Measurements from ENCODE around the gene CARD19. TPM values are rescaled to one million over a fixed set of nuclear protein-coding genes. Genes with fewer than 3 reads are reported as not detected.
A peak's percentile ranks its signal among the peaks of the same experiment; 100 is the strongest.

CARD19 gene
- total and polyA plus RNA-seq, 9 of the 15 experiments (the other 6 are each of a cell fraction or from before 2014, with no cell fraction given) = 0.90 to 34.9 (median 14.6) TPM

- no peak for FAIRE-seq
- POLR2A ChIA-PET = interaction anchor here (1.0 kb wide), 1 partner anchor 12 kb away, joined by 3 read pairs; no protein-coding TSS in a partner anchor
- Histone ChIP-seq H3K4me2 (ENCODE audit: insufficient read depth, low read length) (no peak overlapping the region), H3K9me3 (replicated peaks; ENCODE audit: control insufficient read depth, insufficient read depth, low read depth, low read length) (no peaks in the 10 kb centered on the region), H3K4me1 (replicated peaks in 1 of 2; ENCODE audit: control insufficient read depth in 2 of 2, insufficient read depth in 2 of 2, low read length in 2 of 2) (peaks cover 21% of the 10 kb centered on the region in 2 experiments), H3K27me3 (ENCODE audit: control insufficient read depth in 2 of 2, insufficient read depth in 2 of 2, low read length in 2 of 2) (no peaks in the 10 kb centered on the region), H3K9ac (ENCODE audit: insufficient read depth in 1 of 2, low read depth in 2 of 2, low read length in 2 of 2) (no peak overlapping the region; a peak in 1 of 4 replicates), H3K27ac (ENCODE audit: extremely low read depth, low read depth, low read length) (no peak overlapping the region), H3K36me3 (ENCODE audit: control insufficient read depth, insufficient read depth, low read length) (no peaks in the 10 kb centered on the region; the same call in 2 of the 3 replicates), H4K20me1 (replicated peaks; ENCODE audit: control insufficient read depth, insufficient read depth, low read length) (no peaks in the 10 kb centered on the region), H2AFZ (ENCODE audit: low read depth, low read length) (no peak overlapping the region), H3K4me3 (no peak overlapping the region), H3K9me1 (ENCODE audit: control insufficient read depth, insufficient read depth, low read length) (peaks cover 8% of the 10 kb centered on the region), H3K79me2 (ENCODE audit: control insufficient read depth, insufficient read depth, low read length) (no peaks in the 10 kb centered on the region)
- ATAC-seq = peak; percentile 59
- intact Hi-C loops (cut with micrococcal nuclease) = no loop called here
- BruUV-seq (replicated peaks) = no TSS peak
- peak in 1 of 4 experiments; percentile 33 for DNase-seq (ENCODE audit: extremely low read depth in 1 of 4, low spot score in 3 of 4)
- in situ Hi-C loops (cut with MboI) = no loop called here
- CTCF ChIA-PET (ENCODE audit: low intra/inter-chr PET ratio) = no interaction called here
- WGBS (ENCODE audit: insufficient coverage, low coverage, missing lambda C conversion rate) = 33% methylated on average over 2 of the region's 2 CpGs
- no peak for TF ChIP-seq L3MBTL2 (IDR thresholded peaks at IDR 0.05)
- TF ChIP-seq ZFX (CRISPR knock-in tag; IDR thresholded peaks at IDR 0.05) = no peak
- no peak for TF ChIP-seq MTA2 (IDR thresholded peaks at IDR 0.05; ENCODE audit: low read depth)
- no peak for TF ChIP-seq NFIC (IDR thresholded peaks at IDR 0.05)
- TF ChIP-seq DLX4 (CRISPR knock-in tag; IDR thresholded peaks at IDR 0.05) = no peak
- no peak for TF ChIP-seq ZNF589 (CRISPR knock-in tag; IDR thresholded peaks at IDR 0.05; ENCODE audit: low read depth)
- peak; percentile 58; the same call in 1 of the 2 replicates for TF ChIP-seq ZNF668 (CRISPR knock-in tag; IDR thresholded peaks at IDR 0.05)
- 0 out of 2 replicates have a peak, but pooled peaks have one; percentile 23 for TF ChIP-seq ZNF766 (CRISPR knock-in tag; conservative IDR thresholded peaks at IDR 0.05)
- peak; percentile 69 for TF ChIP-seq ZNF592 (IDR thresholded peaks at IDR 0.05)
- TF ChIP-seq SNAPC5 (CRISPR knock-in tag; IDR thresholded peaks at IDR 0.05) = no peak
- no peak for TF ChIP-seq NR2C1 (IDR thresholded peaks at IDR 0.05)
- TF ChIP-seq NR2C1 (tag; IDR thresholded peaks at IDR 0.05) = 0 out of 2 replicates have a peak, but pooled peaks have one; percentile 17
- no peak for TF ChIP-seq GTF3C2 (IDR thresholded peaks at IDR 0.05; ENCODE audit: borderline replicate concordance, extremely low read depth, insufficient read length)
- TF ChIP-seq DMBX1 (CRISPR knock-in tag; IDR thresholded peaks at IDR 0.05; ENCODE audit: borderline replicate concordance) = peak; percentile 70
- TF ChIP-seq HNRNPH1 (optimal IDR thresholded peaks at IDR 0.05; ENCODE audit: low read depth, low read length) = no peak
- TF ChIP-seq POLR3A (IDR thresholded peaks at IDR 0.05; ENCODE audit: borderline replicate concordance, extremely low read depth, insufficient read depth, insufficient read length) = no peak
Measured at GRCh38 chr9:93076792-93077128, 19.3 kb upstream of the CARD19 start.

All from K562 (cell line).